SU-DHL-6 (cell line): ENCODE data around the gene NCS1.

Experiments
- EZH2phosphoT487 ChIP-seq: fragments of 200-600 bp; sonication (generic), shearing (Covaris generic); conservative IDR thresholded peaks from 2 replicates; pipeline ENCODE4 v1.6.1; 2018; ENCODE audit warnings: mild to moderate bottlenecking, antibody characterized with exemption, low read length, moderate library complexity, mixed read lengths
- TF ChIP-seq, protein P1 (sequence below): fragments of 200-600 bp; sonication (generic); IDR thresholded peaks from one replicate; pipeline ENCODE4 v1.5.1; 2017; ENCODE audit warnings: antibody characterized with exemption, mild to moderate bottlenecking, low read length, moderate library complexity; ENCODE audit not compliant: insufficient read depth, poor library complexity, severe bottlenecking

DNA sequence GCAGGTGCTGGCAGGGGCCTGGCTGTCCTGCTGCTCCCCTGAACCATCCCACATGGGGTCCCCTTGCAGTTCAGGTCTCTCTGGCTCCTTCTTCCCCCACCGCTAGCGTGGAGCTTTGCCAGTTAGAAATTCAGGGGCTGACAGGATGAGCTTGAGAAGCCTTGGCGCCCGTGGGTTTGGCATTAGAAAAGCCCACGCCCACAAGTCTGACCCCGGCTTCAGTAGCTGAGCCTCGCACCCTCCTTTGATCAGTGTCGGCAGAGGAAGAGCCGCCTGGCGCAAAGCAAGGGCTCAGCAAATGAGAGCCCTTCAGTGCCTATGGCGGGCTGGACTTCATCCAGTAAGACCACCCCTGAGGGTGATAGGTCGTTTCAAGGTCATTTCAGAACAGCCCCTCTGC is 30.1 kb upstream of the NCS1 start:
- TF ChIP-seq, protein P1, sequence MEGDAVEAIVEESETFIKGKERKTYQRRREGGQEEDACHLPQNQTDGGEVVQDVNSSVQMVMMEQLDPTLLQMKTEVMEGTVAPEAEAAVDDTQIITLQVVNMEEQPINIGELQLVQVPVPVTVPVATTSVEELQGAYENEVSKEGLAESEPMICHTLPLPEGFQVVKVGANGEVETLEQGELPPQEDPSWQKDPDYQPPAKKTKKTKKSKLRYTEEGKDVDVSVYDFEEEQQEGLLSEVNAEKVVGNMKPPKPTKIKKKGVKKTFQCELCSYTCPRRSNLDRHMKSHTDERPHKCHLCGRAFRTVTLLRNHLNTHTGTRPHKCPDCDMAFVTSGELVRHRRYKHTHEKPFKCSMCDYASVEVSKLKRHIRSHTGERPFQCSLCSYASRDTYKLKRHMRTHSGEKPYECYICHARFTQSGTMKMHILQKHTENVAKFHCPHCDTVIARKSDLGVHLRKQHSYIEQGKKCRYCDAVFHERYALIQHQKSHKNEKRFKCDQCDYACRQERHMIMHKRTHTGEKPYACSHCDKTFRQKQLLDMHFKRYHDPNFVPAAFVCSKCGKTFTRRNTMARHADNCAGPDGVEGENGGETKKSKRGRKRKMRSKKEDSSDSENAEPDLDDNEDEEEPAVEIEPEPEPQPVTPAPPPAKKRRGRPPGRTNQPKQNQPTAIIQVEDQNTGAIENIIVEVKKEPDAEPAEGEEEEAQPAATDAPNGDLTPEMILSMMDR: no peak
- no peak for TF ChIP-seq EZH2phosphoT487
